ENCODE results near the gene WDR72.
"Not testable (repeated sequence)": the region's sequence is repeated elsewhere in the genome, so short reads cannot be mapped to it uniquely, and the experiment has no call there.

WDR72 gene

GRCh38 chr15:53549697-53550305 lies 209.7 kb downstream of the WDR72 start:
- H3K4me3 ChIP-seq (replicated peaks in 1 of 2; ENCODE audit: low read depth in 2 of 2, low read length in 2 of 2): no peak overlapping the region
- DNase-seq (ENCODE audit: low read depth in 2 of 2): no peak
- no peak for TF ChIP-seq CTCF (IDR thresholded peaks at IDR 0.05; ENCODE audit: low read depth, low read length)

- no peak for DNase-seq (ENCODE audit: low read depth in 2 of 2)
- no peak for TF ChIP-seq CTCF (IDR thresholded peaks at IDR 0.05; ENCODE audit: low read depth, low read length)
- H3K4me3 ChIP-seq (replicated peaks in 1 of 2; ENCODE audit: low read depth in 2 of 2, low read length in 2 of 2): no peak overlapping the region
Observed at GRCh38 chr15:53548236-53548635, 211.2 kb downstream of the WDR72 start.

GRCh38 chr15:53540626-53541300 lies 218.7 kb downstream of the WDR72 start:
- H3K4me3 ChIP-seq (replicated peaks in 1 of 2; ENCODE audit: low read depth in 2 of 2, low read length in 2 of 2); DNase-seq (ENCODE audit: low read depth in 2 of 2): not testable (repeated sequence)

GRCh38 chr15:53539878-53540277 lies 219.6 kb downstream of the WDR72 start:
- no peak for TF ChIP-seq CTCF (IDR thresholded peaks at IDR 0.05; ENCODE audit: low read depth, low read length)
- DNase-seq (ENCODE audit: low read depth in 2 of 2): no peak
- no peak overlapping the region for H3K4me3 ChIP-seq (replicated peaks in 1 of 2; ENCODE audit: low read depth in 2 of 2, low read length in 2 of 2)

- TF ChIP-seq CTCF (IDR thresholded peaks at IDR 0.05; ENCODE audit: low read depth, low read length): no peak
- no peak overlapping the region for H3K4me3 ChIP-seq (replicated peaks in 1 of 2; ENCODE audit: low read depth in 2 of 2, low read length in 2 of 2)
- DNase-seq (ENCODE audit: low read depth in 2 of 2): no peak
Observed at GRCh38 chr15:53536479-53537120, 222.9 kb downstream of the WDR72 start.

GRCh38 chr15:53535886-53536285 lies 223.6 kb downstream of the WDR72 start:
- no peak for TF ChIP-seq CTCF (IDR thresholded peaks at IDR 0.05; ENCODE audit: low read depth, low read length)
- no peak for DNase-seq (ENCODE audit: low read depth in 2 of 2)
- H3K4me3 ChIP-seq (replicated peaks in 1 of 2; ENCODE audit: low read depth in 2 of 2, low read length in 2 of 2): no peak overlapping the region

- H3K4me3 ChIP-seq (replicated peaks in 1 of 2; ENCODE audit: low read depth in 2 of 2, low read length in 2 of 2): no peak overlapping the region
- DNase-seq (ENCODE audit: low read depth in 2 of 2): no peak
- TF ChIP-seq CTCF (IDR thresholded peaks at IDR 0.05; ENCODE audit: low read depth, low read length): no peak
Observed at GRCh38 chr15:53534105-53534839, 225.2 kb downstream of the WDR72 start.
